GM12878 (cell line): Measurements from ENCODE around the gene RPL36. TPM values are rescaled to one million over a fixed set of nuclear protein-coding genes. Genes with fewer than 3 reads are reported as not detected.

Source experiments
- POLR2AphosphoS2 ChIP-seq: IDR thresholded peaks from 2 replicates; pipeline ENCODE4 v1.6.1; 2011; ENCODE audit warnings: low read depth, mild to moderate bottlenecking, low read length, improper control_type of control experiment, moderate library complexity
- YBX1 ChIP-seq: fragments of 450-650 bp; IDR thresholded peaks from 2 replicates; pipeline ENCODE4 v1.6.1; 2016; ENCODE audit warnings: antibody characterized with exemption
- polyA plus RNA-seq, 11 experiments: library from polyadenylated mRNA; depleted of rRNA in 4 of 11; unstranded in 6 of 11; stranded (reverse) in 5 of 11; fragments of >200 nt; fragmentation: Nextera tagmentation in 4 of 11; fragmentation: Illumina TruSeq in 1 of 11; extraction: Ambion mirVana in 4 of 11; extraction: Trizol in 1 of 11; gene quantifications; 1 replicate in 1 of 11; 2 replicates in 10 of 11; pipeline versions ENCODE4 v1.2.1 to v1.2.3, GENCODE V29; 2011 to 2016; ENCODE audit warnings: inconsistent platforms in 2 of 11, missing spikeins in 2 of 11, low read depth in 1 of 11
- total RNA-seq, 4 experiments: library from RNA; depleted of rRNA in 3 of 4; stranded (reverse); fragments of >200 nt in 3 of 4; fragmentation: Illumina TruSeq in 1 of 4; extraction: Trizol in 1 of 4; gene quantifications; 2 replicates each; pipeline versions ENCODE4 v1.2.1 to v1.2.3, GENCODE V29; 2013 to 2021
- TF ChIP-seq, protein P1 (sequence below): fragments of 450-650 bp; IDR thresholded peaks from 2 replicates; pipeline ENCODE4 v1.6.1; 2017; ENCODE audit warnings: mild to moderate bottlenecking, low read depth, inconsistent platforms; ENCODE audit not compliant: poor library complexity, severe bottlenecking
- TF ChIP-seq, protein P2 (sequence below): fragments of 450-650 bp; IDR thresholded peaks from 2 replicates; pipeline ENCODE4 v1.6.1; 2017; ENCODE audit warnings: mild to moderate bottlenecking, moderate library complexity

The RPL36 gene
- total and polyA plus RNA-seq, 10 of the 15 experiments (the other 5 are each of a cell fraction or from before 2014, with no cell fraction given), result 374 to 4,942 (median 2,053) TPM

DNA sequence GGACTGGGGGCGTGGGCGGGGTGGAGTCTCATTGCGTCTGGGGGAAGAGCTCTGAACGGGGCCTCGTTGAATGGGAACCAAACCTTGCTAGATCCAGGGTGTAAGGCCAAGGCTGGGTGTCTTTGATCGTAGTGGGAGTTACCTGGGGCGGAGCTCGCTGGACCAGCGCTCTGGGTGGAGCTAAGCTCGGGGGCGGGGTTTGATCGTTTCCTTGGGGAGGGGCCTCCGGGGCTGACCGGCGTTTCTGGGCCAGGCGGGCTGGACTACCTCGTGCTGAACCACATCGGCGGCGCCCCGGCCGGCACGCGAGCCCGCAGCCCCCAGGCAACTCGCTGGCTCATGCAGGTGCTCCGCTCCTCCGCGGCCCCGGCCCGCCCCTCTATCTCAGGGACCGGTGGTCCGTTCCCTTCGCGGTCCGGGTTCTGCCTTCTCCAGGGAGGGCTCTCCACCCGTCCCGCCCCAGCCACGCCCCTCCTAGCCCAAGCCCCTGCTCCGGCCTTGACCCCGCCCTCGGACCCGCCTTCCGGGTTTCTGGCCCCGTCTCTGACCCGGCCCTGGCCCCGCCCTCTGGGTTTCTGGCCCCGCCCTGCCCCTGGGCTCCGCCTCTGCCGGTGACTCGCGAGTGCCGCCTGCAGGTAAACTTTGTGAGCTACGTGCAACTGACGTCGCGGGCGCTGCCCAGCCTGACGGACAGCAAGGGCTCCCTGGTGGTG is 3.3 kb upstream of the RPL36 start (continued):
- TF ChIP-seq, protein P1, sequence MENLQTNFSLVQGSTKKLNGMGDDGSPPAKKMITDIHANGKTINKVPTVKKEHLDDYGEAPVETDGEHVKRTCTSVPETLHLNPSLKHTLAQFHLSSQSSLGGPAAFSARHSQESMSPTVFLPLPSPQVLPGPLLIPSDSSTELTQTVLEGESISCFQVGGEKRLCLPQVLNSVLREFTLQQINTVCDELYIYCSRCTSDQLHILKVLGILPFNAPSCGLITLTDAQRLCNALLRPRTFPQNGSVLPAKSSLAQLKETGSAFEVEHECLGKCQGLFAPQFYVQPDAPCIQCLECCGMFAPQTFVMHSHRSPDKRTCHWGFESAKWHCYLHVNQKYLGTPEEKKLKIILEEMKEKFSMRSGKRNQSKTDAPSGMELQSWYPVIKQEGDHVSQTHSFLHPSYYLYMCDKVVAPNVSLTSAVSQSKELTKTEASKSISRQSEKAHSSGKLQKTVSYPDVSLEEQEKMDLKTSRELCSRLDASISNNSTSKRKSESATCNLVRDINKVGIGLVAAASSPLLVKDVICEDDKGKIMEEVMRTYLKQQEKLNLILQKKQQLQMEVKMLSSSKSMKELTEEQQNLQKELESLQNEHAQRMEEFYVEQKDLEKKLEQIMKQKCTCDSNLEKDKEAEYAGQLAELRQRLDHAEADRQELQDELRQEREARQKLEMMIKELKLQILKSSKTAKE, result no peak
- TF ChIP-seq POLR2AphosphoS2, result no peak
- TF ChIP-seq YBX1, result no peak
- TF ChIP-seq, protein P2, sequence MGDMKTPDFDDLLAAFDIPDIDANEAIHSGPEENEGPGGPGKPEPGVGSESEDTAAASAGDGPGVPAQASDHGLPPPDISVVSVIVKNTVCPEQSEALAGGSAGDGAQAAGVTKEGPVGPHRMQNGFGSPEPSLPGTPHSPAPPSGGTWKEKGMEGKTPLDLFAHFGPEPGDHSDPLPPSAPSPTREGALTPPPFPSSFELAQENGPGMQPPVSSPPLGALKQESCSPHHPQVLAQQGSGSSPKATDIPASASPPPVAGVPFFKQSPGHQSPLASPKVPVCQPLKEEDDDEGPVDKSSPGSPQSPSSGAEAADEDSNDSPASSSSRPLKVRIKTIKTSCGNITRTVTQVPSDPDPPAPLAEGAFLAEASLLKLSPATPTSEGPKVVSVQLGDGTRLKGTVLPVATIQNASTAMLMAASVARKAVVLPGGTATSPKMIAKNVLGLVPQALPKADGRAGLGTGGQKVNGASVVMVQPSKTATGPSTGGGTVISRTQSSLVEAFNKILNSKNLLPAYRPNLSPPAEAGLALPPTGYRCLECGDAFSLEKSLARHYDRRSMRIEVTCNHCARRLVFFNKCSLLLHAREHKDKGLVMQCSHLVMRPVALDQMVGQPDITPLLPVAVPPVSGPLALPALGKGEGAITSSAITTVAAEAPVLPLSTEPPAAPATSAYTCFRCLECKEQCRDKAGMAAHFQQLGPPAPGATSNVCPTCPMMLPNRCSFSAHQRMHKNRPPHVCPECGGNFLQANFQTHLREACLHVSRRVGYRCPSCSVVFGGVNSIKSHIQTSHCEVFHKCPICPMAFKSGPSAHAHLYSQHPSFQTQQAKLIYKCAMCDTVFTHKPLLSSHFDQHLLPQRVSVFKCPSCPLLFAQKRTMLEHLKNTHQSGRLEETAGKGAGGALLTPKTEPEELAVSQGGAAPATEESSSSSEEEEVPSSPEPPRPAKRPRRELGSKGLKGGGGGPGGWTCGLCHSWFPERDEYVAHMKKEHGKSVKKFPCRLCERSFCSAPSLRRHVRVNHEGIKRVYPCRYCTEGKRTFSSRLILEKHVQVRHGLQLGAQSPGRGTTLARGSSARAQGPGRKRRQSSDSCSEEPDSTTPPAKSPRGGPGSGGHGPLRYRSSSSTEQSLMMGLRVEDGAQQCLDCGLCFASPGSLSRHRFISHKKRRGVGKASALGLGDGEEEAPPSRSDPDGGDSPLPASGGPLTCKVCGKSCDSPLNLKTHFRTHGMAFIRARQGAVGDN, result no peak
